Right renal pelvis (tissue), 4 donors: Measurements from ENCODE around the gene AUTS2. TPM values are rescaled to one million over a fixed set of nuclear protein-coding genes. Genes with fewer than 3 reads are reported as not detected.

Source experiments
- DNase-seq, 4 donors: peaks; one replicate each; pipeline ENCODE4 v3.0.0-alpha.2; 2013; ENCODE audit warnings: low read depth in 4 of 4, low spot score in 3 of 4, missing footprints in 1 of 4
- polyA plus RNA-seq, 4 donors: library from polyadenylated mRNA; unstranded; fragments of 120-200 nt; gene quantifications; one replicate each; pipeline ENCODE4 v1.2.1, GENCODE V29; 2013; ENCODE audit not compliant: insufficient read length in 4 of 4

Gene AUTS2
- polyA plus RNA-seq, 4 donors: 67.5 to 85.6 (median 76.0) TPM

GRCh38 chr7:69622014-69622835 lies 23.9 kb downstream of the AUTS2 start:
- no peak for DNase-seq

GRCh38 chr7:69622960-69623359 lies 24.7 kb downstream of the AUTS2 start:
- DNase-seq: no peak

- no peak for DNase-seq
Measured at GRCh38 chr7:69624435-69625230, 26.4 kb downstream of the AUTS2 start.

GRCh38 chr7:69625238-69625637 lies 27.0 kb downstream of the AUTS2 start:
- no peak for DNase-seq

- DNase-seq: no peak
Measured at GRCh38 chr7:69625798-69626197, 27.5 kb downstream of the AUTS2 start.

- peak; percentile 41 to 73 (median 62) for DNase-seq
Measured at GRCh38 chr7:69630292-69630691, 32.0 kb downstream of the AUTS2 start.

- DNase-seq: no peak
Measured at GRCh38 chr7:69631131-69631530, 32.9 kb downstream of the AUTS2 start.

GRCh38 chr7:69632280-69632679 lies 34.0 kb downstream of the AUTS2 start:
- DNase-seq: no peak

GRCh38 chr7:69633122-69633831 lies 35.0 kb downstream of the AUTS2 start:
- no peak for DNase-seq

GRCh38 chr7:69635555-69636185 lies 37.4 kb downstream of the AUTS2 start:
- no peak for DNase-seq

GRCh38 chr7:69638674-69639073 lies 40.4 kb downstream of the AUTS2 start:
- no peak for DNase-seq

GRCh38 chr7:69640216-69640615 lies 41.9 kb downstream of the AUTS2 start:
- DNase-seq: no peak

GRCh38 chr7:69640925-69641594 lies 42.8 kb downstream of the AUTS2 start:
- DNase-seq: no peak

- no peak for DNase-seq
Measured at GRCh38 chr7:69643265-69643664, 45.0 kb downstream of the AUTS2 start.

- no peak for DNase-seq
Measured at GRCh38 chr7:69643708-69644445, 45.6 kb downstream of the AUTS2 start.

GRCh38 chr7:69645683-69646082 lies 47.4 kb downstream of the AUTS2 start:
- DNase-seq: no peak

GRCh38 chr7:69651101-69651590 lies 52.9 kb downstream of the AUTS2 start:
- DNase-seq: no peak

GRCh38 chr7:69652947-69653701 lies 54.8 kb downstream of the AUTS2 start:
- DNase-seq: no peak

GRCh38 chr7:69653806-69654205 lies 55.5 kb downstream of the AUTS2 start:
- DNase-seq: no peak
